GM18868 (cell line): ENCODE results near the gene NRF1.

Experiments
- ATAC-seq: cut with Tn5 transposase; IDR thresholded peaks from one replicate; pipeline ENCODE4 v1.9.1; 2021; ENCODE audit warnings: mild to moderate bottlenecking, moderate library complexity; ENCODE audit not compliant: unreplicated experiment

The NRF1 gene

DNA sequence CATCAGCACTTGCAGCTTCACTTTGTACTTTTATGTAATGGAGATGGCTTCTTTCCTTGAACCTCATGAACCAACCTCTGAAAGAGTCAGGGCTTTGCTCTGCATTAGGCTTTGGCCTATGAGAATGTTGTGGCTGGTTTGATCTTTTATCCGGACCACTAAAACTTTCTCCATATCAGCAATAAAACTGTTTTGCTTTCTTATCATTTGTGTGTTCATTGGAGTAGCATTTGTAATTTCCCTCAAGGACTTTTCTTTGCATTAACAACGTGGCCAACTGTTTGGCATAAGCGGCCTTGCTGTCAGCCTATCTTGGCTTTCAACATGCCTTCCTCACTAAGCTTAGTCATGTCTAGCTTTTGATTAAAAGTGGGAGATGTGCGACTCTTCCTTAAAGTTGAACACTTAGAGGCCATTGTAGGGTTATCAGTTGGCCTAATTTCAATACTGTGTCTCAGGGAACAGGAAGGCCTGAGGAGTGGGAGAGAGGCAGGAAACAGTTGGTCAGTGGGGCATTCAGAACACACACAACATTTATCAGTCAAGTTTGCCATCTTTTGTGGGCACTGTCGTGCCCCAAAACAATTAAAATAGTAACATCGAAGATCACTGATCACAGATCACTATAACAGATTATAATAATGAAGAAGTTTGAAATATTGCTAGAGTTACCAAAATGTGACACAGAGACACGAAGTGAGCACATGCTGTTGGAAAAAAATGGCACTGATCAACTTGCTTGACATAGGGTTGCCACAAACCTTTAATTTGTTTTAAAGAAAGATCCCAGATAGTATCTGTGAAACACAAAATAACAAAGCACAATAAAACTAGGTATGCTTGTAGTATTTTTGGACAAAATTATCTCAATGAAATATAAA, 64.7 kb downstream of the NRF1 start:
- no peak for ATAC-seq

DNA sequence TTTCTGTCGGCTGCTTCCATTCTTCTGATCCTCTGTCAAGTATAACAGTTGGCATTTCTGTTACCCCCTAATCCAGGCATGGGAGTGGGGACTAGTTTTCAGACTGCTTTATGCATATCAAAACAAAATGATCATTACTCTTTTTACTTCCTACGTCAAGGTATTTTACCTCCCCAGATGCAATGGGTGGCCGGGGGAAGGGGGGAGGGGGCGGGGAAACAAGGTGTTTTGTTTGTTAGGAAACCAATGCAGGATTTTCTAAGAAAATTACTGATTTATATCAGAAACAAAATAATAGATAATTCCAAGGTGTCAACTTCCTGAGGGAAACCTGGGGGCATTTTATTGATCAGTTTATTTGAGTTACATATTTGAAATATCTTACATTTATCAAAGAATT, 66.3 kb downstream of the NRF1 start:
- no peak for ATAC-seq

DNA sequence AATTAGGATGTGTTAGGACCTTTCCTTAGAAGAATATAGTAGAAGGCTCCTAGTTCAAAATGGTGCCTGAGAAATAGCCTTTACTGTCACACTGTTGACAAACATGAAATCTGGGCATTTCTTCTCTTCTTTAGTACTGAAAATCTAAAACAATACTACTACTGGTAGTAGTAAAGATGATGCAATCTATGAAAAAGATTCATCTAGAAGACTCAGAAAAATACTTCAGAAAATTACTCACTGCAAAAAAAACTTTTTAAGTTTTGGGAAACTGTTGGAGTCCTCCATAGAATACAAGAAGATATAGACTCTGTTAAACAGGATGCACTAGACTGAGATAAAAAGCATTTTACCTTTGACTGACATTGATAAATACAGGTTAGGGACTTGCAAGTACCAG, 67.1 kb downstream of the NRF1 start:
- ATAC-seq: no peak

DNA sequence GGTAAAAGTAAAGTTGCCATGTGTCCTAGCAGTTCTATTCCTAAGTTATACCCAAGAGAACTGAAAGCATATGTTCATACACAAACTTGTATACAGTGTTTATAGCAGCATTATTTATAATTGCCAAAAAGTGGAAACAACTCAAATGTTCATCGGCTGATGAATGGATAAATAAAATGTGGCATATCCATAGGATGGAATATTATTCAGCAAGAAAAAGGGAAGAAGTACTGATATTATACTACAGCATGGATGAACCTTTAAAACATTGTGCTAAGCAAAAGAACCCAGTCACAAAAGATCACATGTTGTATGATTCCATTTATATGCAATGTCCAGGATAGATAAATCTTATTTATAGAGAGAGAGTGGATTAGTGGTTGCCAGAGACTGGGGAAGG, 68.9 kb downstream of the NRF1 start:
- no peak for ATAC-seq

DNA sequence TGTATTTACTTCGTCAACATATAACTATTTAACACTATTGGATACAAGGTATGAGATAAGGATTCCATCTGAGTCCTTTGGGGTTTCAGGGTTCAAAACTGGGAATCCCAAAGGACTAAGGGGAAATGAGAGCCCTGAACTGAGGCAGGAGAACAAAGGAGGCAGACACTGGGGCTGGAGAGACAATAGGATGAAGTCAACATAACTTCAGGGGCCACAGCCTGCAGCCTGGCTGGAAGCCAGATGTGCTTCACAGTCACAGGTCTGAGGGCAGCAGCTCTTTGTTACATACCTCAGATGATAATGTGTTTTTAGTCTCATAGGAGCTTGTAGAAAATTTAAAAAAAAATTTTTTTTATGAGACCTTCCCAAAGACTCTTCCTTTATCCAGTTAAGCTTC, 73.3 kb downstream of the NRF1 start:
- ATAC-seq: no peak

DNA sequence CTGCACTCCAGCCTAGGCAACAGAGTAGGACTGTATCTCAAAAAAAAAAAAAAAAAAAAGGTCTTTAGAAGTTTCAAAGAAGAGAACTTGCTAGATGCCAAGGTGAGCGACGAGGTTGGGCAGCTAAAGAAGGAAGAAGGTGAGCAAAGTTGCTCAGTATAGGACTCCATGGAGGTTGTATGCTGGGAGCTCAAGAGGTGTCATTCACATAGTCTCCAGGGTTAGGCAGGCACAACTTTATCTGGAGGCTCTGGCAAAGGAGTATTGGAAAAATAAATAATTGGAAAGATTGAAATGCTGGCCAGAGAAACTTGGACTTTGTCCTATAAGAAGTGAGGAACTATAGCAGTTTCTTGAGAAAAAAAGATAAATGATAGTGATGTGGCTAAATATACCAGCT, 74.5 kb downstream of the NRF1 start:
- no peak for ATAC-seq

DNA sequence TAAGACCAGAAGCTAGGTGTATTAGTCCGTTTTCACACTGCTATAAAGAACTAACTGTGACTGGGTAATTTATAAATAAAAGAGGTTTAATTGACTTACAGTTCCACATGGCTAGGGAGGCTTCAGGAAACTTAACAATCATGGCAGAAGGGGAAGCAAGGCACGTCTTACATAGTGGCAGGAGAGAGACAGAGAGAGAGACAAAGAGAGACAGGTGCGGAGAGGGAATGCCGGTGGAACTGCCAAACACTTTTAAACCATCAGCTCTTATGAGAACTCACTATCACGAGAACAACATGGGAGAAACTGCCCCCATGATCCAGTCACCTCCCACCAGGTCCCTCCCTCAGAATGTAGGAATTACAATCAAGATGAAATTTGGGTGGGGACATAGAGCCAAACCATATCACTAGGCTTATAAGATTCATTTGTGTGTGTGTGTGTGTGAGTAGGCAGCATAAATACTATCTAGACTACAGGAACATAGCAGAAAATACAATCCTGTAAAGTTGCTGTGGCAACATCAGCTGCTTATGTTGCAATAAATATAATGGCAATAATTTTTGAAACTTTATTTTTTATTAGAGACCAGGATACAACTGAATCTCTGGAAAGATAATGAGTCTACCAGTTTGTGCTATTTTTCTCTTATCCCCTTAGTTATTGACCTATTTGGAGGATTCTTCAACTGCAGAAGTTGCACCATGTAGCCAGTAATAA, 77.1 kb downstream of the NRF1 start:
- no peak for ATAC-seq

DNA sequence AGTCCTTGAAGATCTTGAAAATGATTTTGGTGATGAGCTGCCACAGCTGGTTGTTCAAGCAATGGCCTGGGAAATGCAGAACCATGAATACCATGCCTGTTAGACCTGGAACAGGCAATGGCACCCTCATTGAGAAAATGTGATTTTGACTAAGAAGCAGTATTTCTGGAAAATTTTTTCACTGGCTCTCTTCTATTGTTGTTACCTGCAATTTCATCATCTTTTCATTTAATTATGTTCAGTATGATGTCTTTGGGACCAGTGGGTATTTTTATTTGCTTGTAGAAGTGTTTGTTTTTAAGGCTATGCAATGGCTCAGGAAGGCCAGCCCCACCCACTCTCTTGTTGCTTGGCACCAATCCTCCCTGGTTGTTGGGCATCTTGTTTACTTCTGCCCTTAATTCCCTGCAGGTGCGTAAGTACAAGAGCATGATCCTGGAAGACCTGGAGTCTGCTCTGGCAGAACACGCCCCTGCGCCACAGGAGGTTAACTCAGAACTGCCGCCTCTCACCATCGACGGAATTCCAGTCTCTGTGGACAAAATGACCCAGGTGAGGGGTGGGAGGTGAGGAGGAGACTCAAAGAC, 78.6 kb downstream of the NRF1 start:
- no peak for ATAC-seq

DNA sequence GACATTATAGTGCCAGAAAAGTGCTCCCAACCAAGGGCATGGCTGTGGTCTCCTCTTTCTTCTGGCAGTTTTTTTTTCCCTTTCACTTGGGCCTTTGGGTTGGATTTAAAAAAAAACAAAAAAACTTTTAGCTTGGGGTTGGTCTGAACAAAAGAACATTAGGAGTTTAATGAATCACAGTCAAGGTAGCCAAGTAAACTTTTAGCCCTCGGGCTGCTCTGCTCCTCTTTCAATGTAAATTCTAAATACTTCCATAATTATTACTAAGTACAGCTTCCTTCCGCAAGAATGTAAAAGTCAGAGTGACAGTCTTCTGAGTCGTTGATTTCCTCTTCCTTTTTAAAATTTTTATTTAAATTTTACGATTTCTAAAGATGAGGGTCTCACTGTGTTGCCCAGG, 79.2 kb downstream of the NRF1 start:
- no peak for ATAC-seq

DNA sequence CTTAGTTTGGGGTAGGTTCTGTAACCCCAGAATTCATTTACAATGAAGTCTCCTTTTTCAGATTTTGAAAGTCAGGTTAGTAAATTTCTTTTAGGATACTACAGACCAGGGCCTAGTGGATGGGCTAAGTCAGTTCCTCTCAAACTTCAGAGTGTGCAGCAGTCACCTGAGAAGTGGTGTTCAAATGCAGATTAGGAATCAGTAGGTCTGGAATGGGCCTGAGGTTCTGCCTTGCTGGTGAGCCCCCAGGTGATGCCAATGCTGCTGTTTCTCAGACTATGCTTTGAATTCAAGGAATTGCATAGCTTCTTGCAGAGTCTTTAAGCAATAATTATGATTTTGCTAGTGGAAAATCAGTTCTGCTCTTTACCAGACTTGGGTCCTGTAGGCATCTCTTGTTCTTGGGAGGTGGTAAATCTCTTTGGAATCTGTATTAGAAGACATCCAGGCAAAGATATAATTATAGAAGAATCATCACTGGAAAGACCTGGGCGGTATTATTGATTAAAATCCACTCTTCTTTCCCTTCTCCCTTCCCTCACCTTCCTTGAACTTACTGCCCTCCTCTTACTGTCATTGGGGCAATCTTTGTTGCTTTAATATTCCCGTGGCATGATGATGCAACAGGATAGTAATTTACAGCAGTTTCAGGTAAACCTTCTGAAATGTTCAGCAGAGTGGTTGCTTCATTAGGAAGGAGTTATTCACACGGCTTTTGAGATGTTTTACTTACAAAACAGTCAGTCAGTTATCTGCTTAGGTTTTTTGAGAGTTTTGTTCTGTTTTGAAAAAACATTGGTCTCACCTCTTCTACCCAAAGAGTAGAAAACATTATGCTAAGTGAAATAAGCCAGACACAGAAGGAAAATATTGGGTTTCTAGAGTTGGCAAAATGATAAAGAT, 87.2 kb downstream of the NRF1 start:
- no peak for ATAC-seq

DNA sequence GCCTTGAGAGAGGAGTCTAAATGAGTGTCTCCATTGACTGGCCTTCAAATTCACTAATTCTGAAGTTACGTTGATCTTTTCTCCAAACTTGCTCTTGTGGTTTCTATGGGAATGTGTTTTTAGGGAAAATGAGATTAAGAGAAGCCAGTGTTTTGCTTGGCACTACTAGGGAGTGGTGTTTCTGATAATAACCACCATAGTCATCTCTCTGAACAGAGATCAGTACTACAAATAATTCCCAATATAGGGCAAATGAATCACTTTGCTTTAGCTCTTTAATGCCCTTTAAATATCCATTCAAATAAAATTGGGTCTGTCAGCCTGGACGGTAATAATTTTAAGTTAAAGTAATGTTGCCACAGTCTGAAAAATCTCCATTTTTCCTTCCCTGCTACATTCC, 90.8 kb downstream of the NRF1 start:
- ATAC-seq: no peak

DNA sequence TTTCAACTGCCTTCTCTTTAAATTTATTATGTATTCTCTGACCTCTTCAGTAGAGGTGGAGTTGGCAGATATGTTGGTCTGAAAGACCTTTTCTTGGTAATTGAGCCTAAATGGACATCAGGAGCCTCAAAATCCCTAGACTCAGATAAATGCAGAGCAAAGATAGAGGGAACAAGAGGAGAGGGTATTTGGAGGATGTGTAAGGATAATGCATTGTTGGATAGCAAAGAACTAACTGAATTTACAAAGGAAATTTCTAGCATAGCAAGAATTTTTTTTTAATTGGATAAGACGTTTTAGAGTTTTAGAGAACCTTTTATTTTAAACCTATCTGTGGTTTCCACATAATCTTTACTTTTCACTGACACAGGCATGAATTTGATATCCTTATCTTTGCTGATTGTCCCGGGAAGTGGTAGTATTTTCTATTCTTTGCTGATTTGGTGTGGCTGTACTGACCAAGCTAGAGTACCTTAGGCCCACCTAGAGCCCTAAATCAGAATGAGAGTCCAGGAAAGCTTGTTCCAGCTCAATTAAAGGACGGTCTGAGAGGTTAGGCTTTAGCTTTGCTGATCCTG, 91.3 kb downstream of the NRF1 start:
- no peak for ATAC-seq

DNA sequence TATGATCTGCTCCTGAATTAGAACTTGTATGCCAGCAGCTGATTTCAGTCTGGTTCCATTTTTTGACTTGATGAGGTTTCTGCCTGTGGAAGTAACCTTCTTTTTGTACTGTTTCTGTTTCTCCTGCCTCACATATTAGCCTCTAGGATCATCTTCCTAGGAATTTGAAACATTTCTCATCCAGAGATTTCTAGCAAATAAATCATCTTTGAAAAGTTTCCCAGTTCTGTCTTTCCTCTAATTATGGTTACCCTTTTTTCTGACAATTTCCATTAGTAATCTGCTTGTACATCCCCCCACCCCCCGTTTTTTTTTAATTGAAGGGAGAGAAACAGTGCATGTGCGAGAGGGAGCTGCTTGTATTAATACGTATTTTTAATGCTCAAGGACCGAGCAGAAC, 92.2 kb downstream of the NRF1 start:
- ATAC-seq: no peak

DNA sequence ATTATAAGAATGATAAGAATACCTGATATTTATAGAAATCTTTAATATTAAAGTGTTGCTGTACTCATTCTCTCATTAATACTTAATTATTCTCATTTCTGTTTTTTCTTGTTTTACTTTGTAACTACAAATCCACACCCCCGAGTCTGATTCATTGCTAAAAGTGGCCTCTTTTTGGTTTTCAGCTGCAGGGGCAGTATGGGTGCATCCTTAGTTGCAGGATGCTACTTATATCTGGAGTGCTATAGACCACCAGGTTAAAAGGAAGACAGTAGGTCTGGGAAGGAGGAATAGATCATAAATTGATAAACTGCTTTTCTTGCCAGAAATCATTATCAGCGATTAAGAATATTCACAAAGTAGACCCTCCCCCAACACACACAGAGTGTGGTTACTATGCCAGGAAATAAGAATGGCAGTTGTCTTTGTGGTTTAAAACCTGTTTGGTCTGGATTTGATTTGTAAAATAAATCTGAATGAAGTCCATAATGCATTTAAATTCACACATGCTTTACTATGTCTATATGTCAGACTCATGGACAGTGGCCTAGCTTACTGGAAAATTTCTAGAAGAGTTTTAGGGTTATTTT, 96.5 kb downstream of the NRF1 start:
- no peak for ATAC-seq

DNA sequence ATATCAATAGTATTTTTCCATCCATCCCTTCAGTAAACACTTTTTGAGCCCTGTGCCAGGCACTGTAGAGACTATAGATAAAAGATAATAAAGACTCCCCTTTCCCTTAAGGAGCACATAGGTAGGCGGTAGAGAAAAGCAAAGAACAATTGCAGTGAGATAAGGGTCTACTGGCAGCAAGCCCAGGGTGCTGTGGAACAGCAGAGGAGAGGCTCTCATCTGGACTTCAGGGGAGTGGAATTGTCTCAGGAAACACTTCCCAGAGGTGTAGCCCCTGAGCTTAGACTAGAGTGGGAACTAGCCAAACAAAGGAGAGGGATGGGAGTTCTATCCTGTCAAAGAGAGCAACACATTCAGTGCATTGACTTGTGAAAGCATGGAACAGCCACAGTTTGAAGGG, 102.0 kb downstream of the NRF1 start:
- no peak for ATAC-seq

DNA sequence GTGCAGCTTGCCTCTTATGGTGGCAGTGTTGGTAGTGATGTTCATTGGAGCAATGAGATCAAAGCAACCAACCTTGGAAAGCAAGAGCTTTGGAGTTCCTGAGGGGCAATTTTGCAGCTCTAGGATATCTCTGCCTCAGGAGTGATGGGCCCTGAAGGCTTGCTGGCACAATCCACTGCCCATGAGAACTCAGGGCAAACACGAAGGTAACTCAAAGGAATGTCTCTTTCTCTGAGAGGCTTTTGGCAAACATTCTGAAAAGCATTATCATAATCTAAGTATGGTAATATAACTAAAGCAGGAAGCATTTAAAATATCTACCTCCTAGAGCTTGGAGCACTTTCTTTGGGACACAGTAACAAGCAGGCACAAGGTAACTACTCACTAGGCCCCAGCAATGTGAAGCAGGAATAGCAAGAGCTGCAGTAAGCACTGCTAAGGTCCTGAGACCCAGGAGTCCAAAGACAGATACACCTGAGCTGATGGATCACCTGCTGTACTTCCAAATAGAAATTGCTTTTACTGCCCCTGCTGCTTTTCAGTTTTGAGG, 103.1 kb downstream of the NRF1 start:
- ATAC-seq: no peak

DNA sequence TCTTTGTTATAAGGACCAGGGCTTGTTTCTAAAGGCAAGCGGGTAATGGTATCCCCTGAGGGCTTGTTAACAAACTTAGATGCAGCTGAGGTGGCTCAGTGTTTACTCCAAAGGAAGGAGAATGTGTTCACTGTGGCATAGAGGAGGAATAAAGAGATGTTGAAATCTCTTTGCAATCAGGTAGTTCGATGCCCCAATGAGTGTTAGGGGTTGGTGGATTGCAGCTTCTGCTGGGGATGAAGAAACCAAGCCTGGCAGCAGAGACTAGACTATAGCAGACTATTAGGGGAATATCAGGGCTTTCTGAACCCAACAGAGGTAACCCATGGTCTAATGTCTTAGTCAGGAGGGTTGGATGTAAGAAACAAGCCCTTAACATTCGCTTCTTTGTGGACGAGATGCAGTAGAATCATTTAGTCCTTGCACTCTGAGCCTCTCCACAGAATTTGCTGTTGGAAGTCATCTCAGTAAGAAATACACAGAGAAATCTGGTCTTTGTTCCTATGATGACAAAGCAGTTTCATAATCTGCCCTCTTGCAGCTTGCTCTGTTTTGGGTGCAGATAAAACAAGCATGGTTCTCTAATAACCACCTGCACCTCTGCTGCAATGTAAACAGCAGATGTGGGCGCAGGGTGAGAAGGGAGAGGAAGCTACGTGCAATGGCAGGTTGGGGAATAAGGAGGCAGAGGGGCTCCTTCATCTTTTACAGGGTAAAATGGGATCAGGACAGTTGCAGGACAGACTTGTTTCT, 108.6 kb downstream of the NRF1 start:
- no peak for ATAC-seq

DNA sequence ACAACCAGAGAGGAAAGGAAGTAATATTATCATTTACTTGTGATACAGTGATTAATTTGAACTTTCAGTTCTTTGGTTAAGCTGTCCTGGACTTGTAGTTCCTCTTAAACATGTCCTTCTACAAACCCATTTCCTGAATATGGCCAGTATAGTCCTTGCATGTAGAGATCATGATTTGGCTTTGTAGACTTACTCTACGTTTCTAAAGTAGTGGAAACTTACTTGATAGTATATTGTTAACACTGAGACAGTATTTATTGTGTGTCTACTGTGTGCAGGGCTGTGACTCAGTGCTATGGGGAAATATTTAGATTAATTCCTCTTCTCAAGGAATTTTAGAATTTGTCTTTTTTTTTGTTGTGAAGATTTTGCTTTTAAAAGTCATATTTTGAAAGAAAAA, 109.5 kb downstream of the NRF1 start:
- no peak for ATAC-seq

DNA sequence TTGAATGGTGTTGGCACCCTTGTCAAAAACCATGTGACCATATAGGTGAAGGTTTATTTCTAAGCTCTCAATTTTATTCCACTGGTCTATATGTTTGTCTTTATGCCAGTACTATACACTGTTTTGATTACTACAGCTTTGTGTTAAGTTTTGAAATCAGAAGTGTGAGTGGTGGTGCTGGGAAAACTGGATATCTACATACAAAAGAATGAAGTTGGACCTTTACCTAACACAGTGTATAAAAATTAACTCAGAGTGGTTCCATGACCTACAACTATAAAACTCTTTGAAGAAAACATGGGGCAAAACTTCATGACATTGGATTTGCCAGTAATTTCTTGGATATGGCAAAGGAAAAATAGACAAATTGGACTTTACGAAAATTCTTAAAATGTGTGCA, 112.2 kb downstream of the NRF1 start:
- ATAC-seq: no peak
